ENCODE measurements around the gene TJP3. TPM values are rescaled to one million over a fixed set of nuclear protein-coding genes. Genes with fewer than 3 reads are reported as not detected.

The TJP3 gene
- total RNA-seq, 4 donors from 2014 or later = 27.3 to 60.9 (median 35.6) TPM

DNA sequence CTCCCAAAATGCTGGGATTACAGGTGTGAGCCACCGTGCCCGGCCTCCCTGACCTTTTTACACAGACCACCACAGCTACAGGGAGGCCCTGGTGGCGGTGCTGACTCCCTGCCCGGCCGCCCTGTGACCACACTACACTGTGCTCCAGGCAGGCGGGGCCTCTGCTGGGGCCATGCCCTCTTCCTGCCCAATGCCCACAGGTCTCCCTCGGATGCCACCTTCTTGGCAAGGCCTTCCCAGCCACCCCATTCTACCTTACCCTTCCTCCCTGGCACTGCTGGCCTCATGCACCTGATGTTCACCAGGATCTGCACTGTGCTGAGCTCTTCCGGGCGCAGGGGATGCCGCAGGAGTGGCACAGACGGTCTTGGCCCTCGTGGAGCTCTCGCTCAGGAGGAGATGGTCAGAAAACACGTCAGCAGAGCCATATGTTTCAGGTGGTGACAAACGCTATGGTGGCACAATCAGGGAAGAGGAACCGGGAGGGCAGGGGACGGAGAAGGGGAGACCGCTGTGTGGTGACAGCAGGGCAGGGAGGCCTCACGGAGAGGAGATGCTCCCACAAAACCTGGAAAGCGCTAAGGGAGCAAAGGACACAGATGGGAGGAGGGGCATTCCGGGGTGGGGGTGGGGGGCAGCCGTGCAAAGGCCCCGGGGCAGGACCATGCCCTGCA, 12.1 kb upstream of the TJP3 start:
- TF ChIP-seq POLR2A (IDR thresholded peaks at IDR 0.05) = no peak
- TF ChIP-seq, protein P1, sequence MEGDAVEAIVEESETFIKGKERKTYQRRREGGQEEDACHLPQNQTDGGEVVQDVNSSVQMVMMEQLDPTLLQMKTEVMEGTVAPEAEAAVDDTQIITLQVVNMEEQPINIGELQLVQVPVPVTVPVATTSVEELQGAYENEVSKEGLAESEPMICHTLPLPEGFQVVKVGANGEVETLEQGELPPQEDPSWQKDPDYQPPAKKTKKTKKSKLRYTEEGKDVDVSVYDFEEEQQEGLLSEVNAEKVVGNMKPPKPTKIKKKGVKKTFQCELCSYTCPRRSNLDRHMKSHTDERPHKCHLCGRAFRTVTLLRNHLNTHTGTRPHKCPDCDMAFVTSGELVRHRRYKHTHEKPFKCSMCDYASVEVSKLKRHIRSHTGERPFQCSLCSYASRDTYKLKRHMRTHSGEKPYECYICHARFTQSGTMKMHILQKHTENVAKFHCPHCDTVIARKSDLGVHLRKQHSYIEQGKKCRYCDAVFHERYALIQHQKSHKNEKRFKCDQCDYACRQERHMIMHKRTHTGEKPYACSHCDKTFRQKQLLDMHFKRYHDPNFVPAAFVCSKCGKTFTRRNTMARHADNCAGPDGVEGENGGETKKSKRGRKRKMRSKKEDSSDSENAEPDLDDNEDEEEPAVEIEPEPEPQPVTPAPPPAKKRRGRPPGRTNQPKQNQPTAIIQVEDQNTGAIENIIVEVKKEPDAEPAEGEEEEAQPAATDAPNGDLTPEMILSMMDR (IDR thresholded peaks at IDR 0.05) = no peak
- WGBS, 2 donors = 86 to 90% methylated on average over 22 to 23 of the region's 23 CpGs
- intact Hi-C loops (cut with DNase I; ENCODE audit: low total_unique reads) = loop anchor here (5.0 kb wide), 1 partner anchor 34 kb away; no protein-coding TSS in a partner anchor
- no peak for DNase-seq (ENCODE audit: low spot score in 2 of 2)
- no peak overlapping the region for H3K4me3 ChIP-seq (ENCODE audit: low read depth, poor library complexity, severe bottlenecking)

DNA sequence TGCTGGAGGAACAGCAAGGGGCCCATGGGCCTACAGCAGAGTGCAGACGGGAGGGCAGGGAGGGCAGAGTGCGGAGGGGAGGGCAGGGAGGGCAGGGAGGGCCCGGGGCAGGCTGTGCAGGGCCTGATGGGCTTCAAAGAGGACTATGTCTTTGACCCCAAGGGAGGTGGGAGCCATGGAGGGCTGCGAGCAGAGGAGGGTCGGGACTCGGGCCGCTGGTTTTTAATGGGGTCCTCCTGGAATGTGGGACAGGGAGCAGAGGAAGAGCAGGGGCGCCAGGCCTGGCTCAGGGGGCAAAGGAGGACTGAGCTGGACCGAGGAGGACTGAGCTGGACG, 11.6 kb upstream of the TJP3 start:
- no peak for DNase-seq (ENCODE audit: low spot score in 2 of 2)
- 93 to 98% methylated on average over 9 to 10 of the region's 10 CpGs for WGBS, 2 donors
- H3K4me3 ChIP-seq (ENCODE audit: low read depth, poor library complexity, severe bottlenecking) = no peak overlapping the region
- intact Hi-C loops (cut with DNase I; ENCODE audit: low total_unique reads) = loop anchor here (5.0 kb wide), 1 partner anchor 34 kb away; no protein-coding TSS in a partner anchor
- TF ChIP-seq POLR2A (IDR thresholded peaks at IDR 0.05) = no peak
- TF ChIP-seq, protein P1 (IDR thresholded peaks at IDR 0.05) = no peak

DNA sequence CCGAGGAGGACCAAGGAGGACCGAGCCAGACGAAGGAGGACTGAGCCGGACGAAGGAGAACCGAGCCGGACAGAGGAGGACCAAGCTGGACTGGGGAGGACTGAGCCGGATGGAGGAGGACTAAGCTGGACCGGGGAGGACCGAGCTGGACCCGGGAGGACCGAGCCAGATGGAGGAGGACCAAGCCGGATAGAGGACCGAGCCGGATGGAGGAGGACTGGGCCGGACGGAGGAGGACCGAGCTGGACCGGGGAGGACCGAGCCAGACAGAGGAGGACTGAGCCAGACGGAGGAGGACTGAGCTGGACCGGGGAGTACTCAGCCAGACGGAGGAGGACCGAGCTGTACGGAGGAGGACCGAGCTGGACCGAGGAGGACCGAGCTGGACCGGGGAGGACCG, 11.1 kb upstream of the TJP3 start:
- intact Hi-C loops (cut with DNase I; ENCODE audit: low total_unique reads) = loop anchor here (5.0 kb wide), 1 partner anchor 35 kb away; no protein-coding TSS in a partner anchor
- DNase-seq (ENCODE audit: low spot score in 2 of 2) = peak in 1 of 2 donors; percentile 79
- no peak for TF ChIP-seq POLR2A (IDR thresholded peaks at IDR 0.05)
- TF ChIP-seq, protein P1 (IDR thresholded peaks at IDR 0.05) = no peak
- H3K4me3 ChIP-seq (ENCODE audit: low read depth, poor library complexity, severe bottlenecking) = no peak overlapping the region
- WGBS, 2 donors = 90 to 91% methylated on average over 30 of the region's 30 CpGs

DNA sequence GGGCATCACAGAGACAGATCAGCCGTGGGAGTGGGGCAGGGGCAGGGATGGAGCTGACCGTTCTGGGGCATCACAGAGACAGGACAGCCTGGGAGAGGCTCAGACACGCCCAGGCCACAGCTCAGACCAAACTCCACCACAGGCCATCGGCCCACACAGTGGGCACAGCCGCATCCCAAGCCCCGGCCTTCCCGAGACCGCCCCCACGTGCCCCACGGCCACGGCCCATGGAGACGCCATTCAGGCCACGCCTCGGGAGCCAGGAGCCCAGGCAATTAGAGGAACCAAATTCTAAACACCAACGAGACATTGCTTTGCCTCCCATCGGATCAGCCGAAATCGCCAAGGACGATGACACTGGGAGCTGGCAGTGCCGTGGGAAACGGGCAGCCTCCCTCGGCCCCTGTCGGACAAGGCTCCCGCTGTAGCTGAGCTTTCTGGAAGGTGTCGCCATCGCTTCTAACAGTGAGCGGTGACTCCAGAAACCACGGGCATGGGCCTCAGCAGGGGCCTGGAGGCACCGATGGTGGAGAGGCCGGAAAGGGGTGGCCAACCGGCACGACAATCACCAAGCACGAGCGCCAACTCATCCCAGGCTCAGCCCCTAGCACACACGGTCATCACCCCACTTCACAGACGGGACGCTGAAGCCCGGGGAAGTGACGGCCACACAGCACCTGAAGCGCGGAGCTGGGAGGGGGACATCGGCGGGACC, 10.4 kb upstream of the TJP3 start:
- TF ChIP-seq, protein P1 (IDR thresholded peaks at IDR 0.05) = no peak
- no peak overlapping the region for H3K4me3 ChIP-seq (ENCODE audit: low read depth, poor library complexity, severe bottlenecking)
- DNase-seq (ENCODE audit: low spot score in 2 of 2) = peak in 1 of 2 donors; percentile 84
- 82 to 89% methylated on average over 36 to 42 of the region's 43 CpGs for WGBS, 2 donors
- intact Hi-C loops (cut with DNase I; ENCODE audit: low total_unique reads) = loop anchor here (5.0 kb wide), 1 partner anchor 36 kb away; no protein-coding TSS in a partner anchor

DNA sequence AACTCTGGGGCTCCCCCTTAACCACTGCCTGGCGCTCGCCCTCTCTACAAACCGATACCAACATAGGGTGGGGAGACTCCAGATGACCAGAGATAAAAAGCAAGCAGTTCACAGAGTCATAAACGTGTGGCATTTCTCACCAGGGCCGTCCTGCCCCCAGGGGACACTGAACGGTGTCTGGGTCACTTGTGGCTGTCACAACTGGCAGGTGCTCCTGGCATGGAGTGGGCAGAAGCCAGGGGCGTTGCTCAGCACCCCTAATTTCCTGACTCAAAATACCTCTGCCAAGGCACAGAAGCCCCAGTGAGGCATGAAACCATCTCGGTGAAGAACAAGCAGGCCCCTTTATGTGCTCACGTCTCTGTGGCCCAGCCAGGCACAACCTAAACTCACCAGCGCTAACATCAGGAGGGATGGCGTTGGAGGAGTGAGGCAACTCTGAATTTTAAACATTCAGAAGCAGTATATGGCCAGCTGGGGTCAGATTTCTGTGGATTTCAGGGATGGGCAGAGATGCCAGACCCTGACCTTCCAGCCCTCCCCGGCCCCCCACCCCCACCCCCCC, 9.7 kb upstream of the TJP3 start:
- H3K4me3 ChIP-seq (ENCODE audit: low read depth, poor library complexity, severe bottlenecking) = no peak overlapping the region
- intact Hi-C loops (cut with DNase I; ENCODE audit: low total_unique reads) = loop anchor here (5.0 kb wide), 1 partner anchor 36 kb away; no protein-coding TSS in a partner anchor
- no peak for TF ChIP-seq POLR2A (IDR thresholded peaks at IDR 0.05)
- TF ChIP-seq, protein P1 (IDR thresholded peaks at IDR 0.05) = no peak
- 55 to 60% methylated on average over 11 to 12 of the region's 12 CpGs for whole genome bisulfite sequencing, 2 donors
- peak in 1 of 2 donors; percentile 82 for DNase-seq (ENCODE audit: low spot score in 2 of 2)
